GM23338 (cell line): ENCODE results near the gene HOXB4.

Experiments
- EZH2 ChIP-seq: fragments of 200-600 bp; sonication (generic); IDR thresholded peaks from one replicate; pipeline ENCODE4 v1.8.0; 2017; ENCODE audit warnings: antibody characterized with exemption, mild to moderate bottlenecking, low read depth; ENCODE audit not compliant: unreplicated experiment
- POLR2AphosphoS5 ChIP-seq: IDR thresholded peaks from 2 replicates; pipeline ENCODE4 v1.6.1; 2016; ENCODE audit warnings: antibody characterized with exemption, low read depth
- REST ChIP-seq: IDR thresholded peaks from one replicate; pipeline ENCODE4 v1.6.1; 2018; ENCODE audit warnings: antibody characterized with exemption; ENCODE audit not compliant: unreplicated experiment
- TF ChIP-seq, protein P1 (sequence below), 2 experiments: fragments of 200-600 bp in 1 of 2; sonication (generic) in 1 of 2; conservative IDR thresholded peaks; 2 replicates each; pipeline versions ENCODE4 v1.5.1 to v1.6.1; 2016 to 2017; ENCODE audit warnings: antibody characterized with exemption in 2 of 2, low read depth in 2 of 2, mild to moderate bottlenecking in 2 of 2, moderate library complexity in 1 of 2

- peak; percentile 62 for TF ChIP-seq EZH2
- TF ChIP-seq, protein P1, sequence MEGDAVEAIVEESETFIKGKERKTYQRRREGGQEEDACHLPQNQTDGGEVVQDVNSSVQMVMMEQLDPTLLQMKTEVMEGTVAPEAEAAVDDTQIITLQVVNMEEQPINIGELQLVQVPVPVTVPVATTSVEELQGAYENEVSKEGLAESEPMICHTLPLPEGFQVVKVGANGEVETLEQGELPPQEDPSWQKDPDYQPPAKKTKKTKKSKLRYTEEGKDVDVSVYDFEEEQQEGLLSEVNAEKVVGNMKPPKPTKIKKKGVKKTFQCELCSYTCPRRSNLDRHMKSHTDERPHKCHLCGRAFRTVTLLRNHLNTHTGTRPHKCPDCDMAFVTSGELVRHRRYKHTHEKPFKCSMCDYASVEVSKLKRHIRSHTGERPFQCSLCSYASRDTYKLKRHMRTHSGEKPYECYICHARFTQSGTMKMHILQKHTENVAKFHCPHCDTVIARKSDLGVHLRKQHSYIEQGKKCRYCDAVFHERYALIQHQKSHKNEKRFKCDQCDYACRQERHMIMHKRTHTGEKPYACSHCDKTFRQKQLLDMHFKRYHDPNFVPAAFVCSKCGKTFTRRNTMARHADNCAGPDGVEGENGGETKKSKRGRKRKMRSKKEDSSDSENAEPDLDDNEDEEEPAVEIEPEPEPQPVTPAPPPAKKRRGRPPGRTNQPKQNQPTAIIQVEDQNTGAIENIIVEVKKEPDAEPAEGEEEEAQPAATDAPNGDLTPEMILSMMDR (conservative IDR thresholded peaks at IDR 0.05; ENCODE audit: low read depth in 2 of 2) = no peak
- TF ChIP-seq POLR2AphosphoS5 = no peak
- TF ChIP-seq REST = no peak
Observed at GRCh38 chr17:48556576-48557401, 21.4 kb downstream of the HOXB4 start.
